ENCODE measurements around the gene CMIP. TPM values are rescaled to one million over a fixed set of nuclear protein-coding genes. Genes with fewer than 3 reads are reported as not detected.

CMIP gene
- total RNA-seq, 2 donors from 2014 or later: 30.1 to 95.1 TPM

- Histone ChIP-seq H3K9me3 (no peaks in the 10 kb centered on the region), H3K27ac (peak overlapping the region in 1 of 2 donors; percentile 27), H3K4me3 (no peak overlapping the region), H3K27me3 (replicated peaks; ENCODE audit: insufficient read depth) (no peaks in the 10 kb centered on the region), H3K4me1 (replicated peaks) (peaks cover 9% of the 10 kb centered on the region), H3K36me3 (no peaks in the 10 kb centered on the region)
- intact Hi-C loops (cut with DNase I): no loop called here
- no peak for TF ChIP-seq POLR2AphosphoS5 (IDR thresholded peaks at IDR 0.05)
- TF ChIP-seq POLR2A (IDR thresholded peaks at IDR 0.05): no peak
- TF ChIP-seq CTCF (IDR thresholded peaks at IDR 0.05): no peak
- WGBS: 74% methylated on average over 9 of the region's 9 CpGs
- no peak for DNase-seq (ENCODE audit: low spot score)
Observed at GRCh38 chr16:81693744-81694303, 249.2 kb downstream of the CMIP start.

GRCh38 chr16:81694494-81695280, 250.1 kb downstream of the CMIP start:
- TF ChIP-seq POLR2A (IDR thresholded peaks at IDR 0.05) (no peak), POLR2AphosphoS5 (IDR thresholded peaks at IDR 0.05) (no peak), CTCF (IDR thresholded peaks at IDR 0.05) (no peak)
- peaks cover 9% of the 10 kb centered on the region for H3K4me1 ChIP-seq (replicated peaks)

GRCh38 chr16:81695321-81696165, 250.9 kb downstream of the CMIP start:
- Histone ChIP-seq H3K9me3 (no peaks in the 10 kb centered on the region), H3K4me3 (no peak overlapping the region), H3K27me3 (replicated peaks; ENCODE audit: insufficient read depth) (no peaks in the 10 kb centered on the region), H3K36me3 (no peaks in the 10 kb centered on the region), H3K4me1 (replicated peaks) (peaks cover 9% of the 10 kb centered on the region), H3K27ac (peak overlapping the region; percentile 28 to 41)
- DNase-seq (ENCODE audit: low spot score): peak; percentile 56
- TF ChIP-seq POLR2A (IDR thresholded peaks at IDR 0.05) (no peak), CTCF (IDR thresholded peaks at IDR 0.05) (no peak), POLR2AphosphoS5 (IDR thresholded peaks at IDR 0.05) (peak; percentile 72)
- intact Hi-C loops (cut with DNase I): no loop called here
- WGBS: 20% methylated on average over 10 of the region's 10 CpGs

More at GRCh38 chr16:81694494-81695280, 250.1 kb downstream of the CMIP start:
- WGBS: 59% methylated on average over 14 of the region's 14 CpGs
- DNase-seq (ENCODE audit: low spot score): no peak
- no peaks in the 10 kb centered on the region for H3K27me3 ChIP-seq (replicated peaks; ENCODE audit: insufficient read depth)
- H3K27ac ChIP-seq: peak overlapping the region; percentile 28 to 41
- intact Hi-C loops (cut with DNase I): no loop called here
- no peak overlapping the region for H3K4me3 ChIP-seq
- H3K36me3 ChIP-seq: no peaks in the 10 kb centered on the region
- no peaks in the 10 kb centered on the region for H3K9me3 ChIP-seq

GRCh38 chr16:81696166-81696960, 251.8 kb downstream of the CMIP start:
- Histone ChIP-seq H3K27me3 (replicated peaks; ENCODE audit: insufficient read depth) (no peaks in the 10 kb centered on the region), H3K4me1 (replicated peaks) (peaks cover 9% of the 10 kb centered on the region), H3K27ac (peak overlapping the region; percentile 28 to 41), H3K36me3 (no peaks in the 10 kb centered on the region), H3K9me3 (no peaks in the 10 kb centered on the region), H3K4me3 (no peak overlapping the region)
- intact Hi-C loops (cut with DNase I): no loop called here
- no peak for DNase-seq (ENCODE audit: low spot score)
- 50% methylated on average over 22 of the region's 22 CpGs for WGBS
- TF ChIP-seq CTCF (IDR thresholded peaks at IDR 0.05): no peak

Data from prostate gland (tissue), 2 donors.